ENCODE measurements around the gene SEMA3D. TPM values are rescaled to one million over a fixed set of nuclear protein-coding genes. Genes with fewer than 3 reads are reported as not detected.

The SEMA3D gene
- total RNA-seq, 3 donors from 2014 or later = 1.5 to 5.4 (median 2.1) TPM

DNA sequence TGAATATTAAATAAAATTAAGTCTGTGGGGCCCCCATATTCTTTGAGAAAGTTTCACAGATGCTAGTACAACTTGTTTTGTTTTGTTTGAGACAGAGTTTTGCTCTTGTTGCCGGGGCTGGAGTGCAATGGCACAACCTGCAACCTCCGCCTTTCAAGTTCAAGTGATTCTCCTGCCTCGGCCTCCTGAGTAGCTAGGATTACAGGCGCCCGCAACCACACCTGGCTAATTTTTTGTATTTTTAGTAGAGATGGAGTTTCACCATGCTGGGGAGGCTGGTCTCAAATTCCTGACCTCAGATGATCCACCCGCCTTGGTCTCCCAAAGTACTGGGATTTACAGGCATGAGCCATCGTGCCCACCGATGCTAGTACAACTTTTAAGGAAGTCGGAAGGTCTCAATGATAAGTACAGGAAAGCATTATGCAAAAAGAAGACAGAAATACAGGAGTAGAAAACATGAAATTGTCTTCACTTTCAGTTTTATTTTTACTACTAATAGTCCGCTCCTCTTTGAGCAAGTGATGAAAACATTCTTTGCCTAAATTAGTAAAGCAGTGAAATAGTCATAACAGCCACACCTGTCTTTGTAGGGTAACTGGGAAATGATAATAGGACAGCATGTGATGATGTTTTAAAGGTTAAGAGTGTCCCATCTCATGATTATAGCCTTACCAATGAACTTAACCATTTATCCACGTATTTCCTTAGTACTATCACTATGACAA lies 147.5 kb downstream of the SEMA3D start:
- DNase-seq (no peak), ATAC-seq (no peak)
- H3K36me3 ChIP-seq (ENCODE audit: low read depth) = no peaks in the 10 kb centered on the region
- H3K4me3 ChIP-seq = no peak overlapping the region
- TF ChIP-seq, protein P1, sequence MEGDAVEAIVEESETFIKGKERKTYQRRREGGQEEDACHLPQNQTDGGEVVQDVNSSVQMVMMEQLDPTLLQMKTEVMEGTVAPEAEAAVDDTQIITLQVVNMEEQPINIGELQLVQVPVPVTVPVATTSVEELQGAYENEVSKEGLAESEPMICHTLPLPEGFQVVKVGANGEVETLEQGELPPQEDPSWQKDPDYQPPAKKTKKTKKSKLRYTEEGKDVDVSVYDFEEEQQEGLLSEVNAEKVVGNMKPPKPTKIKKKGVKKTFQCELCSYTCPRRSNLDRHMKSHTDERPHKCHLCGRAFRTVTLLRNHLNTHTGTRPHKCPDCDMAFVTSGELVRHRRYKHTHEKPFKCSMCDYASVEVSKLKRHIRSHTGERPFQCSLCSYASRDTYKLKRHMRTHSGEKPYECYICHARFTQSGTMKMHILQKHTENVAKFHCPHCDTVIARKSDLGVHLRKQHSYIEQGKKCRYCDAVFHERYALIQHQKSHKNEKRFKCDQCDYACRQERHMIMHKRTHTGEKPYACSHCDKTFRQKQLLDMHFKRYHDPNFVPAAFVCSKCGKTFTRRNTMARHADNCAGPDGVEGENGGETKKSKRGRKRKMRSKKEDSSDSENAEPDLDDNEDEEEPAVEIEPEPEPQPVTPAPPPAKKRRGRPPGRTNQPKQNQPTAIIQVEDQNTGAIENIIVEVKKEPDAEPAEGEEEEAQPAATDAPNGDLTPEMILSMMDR (IDR thresholded peaks at IDR 0.05) = no peak
- intact Hi-C loops (cut with DNase I, micrococcal nuclease) = no loop called here
- no peaks in the 10 kb centered on the region for H3K4me1 ChIP-seq (ENCODE audit: low read depth)
- no peaks in the 10 kb centered on the region for H3K9me3 ChIP-seq

DNA sequence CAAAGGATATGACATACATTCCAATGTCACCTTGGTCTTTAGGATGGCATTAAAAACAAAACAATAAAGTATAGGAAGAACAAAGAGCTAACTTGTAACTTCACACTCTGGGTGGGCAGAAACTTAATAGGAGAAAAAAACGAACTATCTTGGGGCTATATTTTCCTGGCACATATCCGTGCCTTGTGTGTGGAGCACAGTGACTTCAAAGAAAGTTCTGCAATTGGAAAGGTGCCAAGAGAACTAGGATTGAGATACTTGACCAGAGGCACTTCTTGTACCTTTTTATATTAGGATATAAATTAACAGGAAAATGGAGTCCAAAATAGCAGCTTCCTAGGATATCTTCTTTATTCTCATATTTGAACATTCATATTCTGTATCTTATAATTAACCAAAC lies 148.4 kb downstream of the SEMA3D start:
- Histone ChIP-seq H3K4me1 (ENCODE audit: low read depth) (no peaks in the 10 kb centered on the region), H3K9me3 (no peaks in the 10 kb centered on the region), H3K4me3 (no peak overlapping the region), H3K36me3 (ENCODE audit: low read depth) (no peaks in the 10 kb centered on the region)
- TF ChIP-seq, protein P1 (IDR thresholded peaks at IDR 0.05) = no peak
- intact Hi-C loops (cut with DNase I, micrococcal nuclease) = no loop called here
- ATAC-seq = no peak
- DNase-seq = no peak

DNA sequence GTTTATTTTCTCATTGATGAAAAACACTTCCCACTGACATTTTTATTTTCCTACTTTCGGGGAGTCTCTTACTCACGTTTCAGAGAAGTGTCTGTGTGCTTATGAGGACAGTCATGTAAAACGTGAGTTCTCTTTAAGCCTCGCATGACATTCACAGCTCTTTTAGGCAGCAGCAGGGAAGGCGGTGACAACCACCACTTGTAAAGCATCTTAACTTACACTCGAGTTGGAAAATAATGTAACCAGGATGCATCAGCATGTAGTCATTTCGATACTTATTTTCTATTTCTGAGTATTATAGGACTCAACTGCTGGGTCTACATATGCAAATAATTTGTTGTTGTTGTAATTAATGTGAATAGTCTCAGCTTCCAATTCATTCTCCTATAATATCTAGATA lies 153.6 kb downstream of the SEMA3D start:
- TF ChIP-seq, protein P1 (IDR thresholded peaks at IDR 0.05) = no peak
- Histone ChIP-seq H3K4me1 (ENCODE audit: low read depth) (no peaks in the 10 kb centered on the region), H3K36me3 (ENCODE audit: low read depth) (no peaks in the 10 kb centered on the region), H3K9me3 (no peaks in the 10 kb centered on the region), H3K4me3 (no peak overlapping the region)
- intact Hi-C loops (cut with DNase I, micrococcal nuclease) = no loop called here
- ATAC-seq (no peak), DNase-seq (no peak)

- Histone ChIP-seq H3K36me3 (ENCODE audit: low read depth) (no peaks in the 10 kb centered on the region), H3K4me3 (no peak overlapping the region), H3K4me1 (ENCODE audit: low read depth) (no peaks in the 10 kb centered on the region), H3K9me3 (no peaks in the 10 kb centered on the region)
- TF ChIP-seq, protein P1 (IDR thresholded peaks at IDR 0.05) = no peak
- DNase-seq (no peak), ATAC-seq (no peak)
- intact Hi-C loops (cut with DNase I, micrococcal nuclease) = no loop called here
Observed at GRCh38 chr7:85031475-85031874, 155.4 kb downstream of the SEMA3D start.

DNA sequence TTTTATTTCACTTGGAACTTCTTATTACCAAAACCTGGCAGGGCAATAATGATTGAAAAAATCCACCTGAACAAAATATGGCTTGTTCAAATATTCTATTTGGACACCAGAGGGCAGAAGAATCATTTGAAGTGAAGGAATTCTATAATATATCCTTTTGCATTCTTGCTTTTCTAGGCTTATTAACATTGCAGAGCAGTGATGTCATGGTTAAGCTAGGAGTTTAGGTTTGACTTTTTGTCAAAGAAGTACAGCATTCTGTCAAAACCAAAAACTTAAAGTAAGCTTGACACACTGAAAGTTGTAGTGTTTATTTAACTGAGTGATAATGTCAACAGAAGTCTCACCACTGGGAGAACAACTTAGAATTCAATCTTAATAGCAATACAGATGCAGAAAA lies 156.0 kb downstream of the SEMA3D start:
- DNase-seq = no peak
- TF ChIP-seq, protein P1 (IDR thresholded peaks at IDR 0.05) = no peak
- ATAC-seq = no peak
- H3K4me1 ChIP-seq (ENCODE audit: low read depth) = no peaks in the 10 kb centered on the region
- intact Hi-C loops (cut with DNase I, micrococcal nuclease) = no loop called here
- no peaks in the 10 kb centered on the region for H3K36me3 ChIP-seq (ENCODE audit: low read depth)
- H3K9me3 ChIP-seq = no peaks in the 10 kb centered on the region
- no peak overlapping the region for H3K4me3 ChIP-seq
